HCT116 (cell line): ENCODE data around the gene LYVE1. TPM values are rescaled to one million over a fixed set of nuclear protein-coding genes. Genes with fewer than 3 reads are reported as not detected.

Experiments
- ATAC-seq: fragments of 200-7000 bp; cut with Tn5 transposase; 2 replicates; pipeline ENCODE4 v1.9.1; 2020; ENCODE audit warnings: mild to moderate bottlenecking, moderate library complexity
- BruUV-seq: library from RNA; stranded (reverse); fragments of 400-500 nt; replicated peaks from 2 replicates; lab custom pipeline; 2021; lab: Mats Ljungman, UMichigan
- CTCF ChIA-PET: fragments of 300-600 bp; sonication (Branson Sonifier 250); formaldehyde crosslinking; loops from one replicate; lab custom pipeline; 2021; ENCODE audit warnings: antibody characterized with exemption; lab: Charles Lee
- POLR2A ChIA-PET: fragments of 300-600, 350-600 bp; sonication (Branson Sonifier 250); formaldehyde crosslinking; loops from one replicate; lab custom pipeline; 2021; ENCODE audit warnings: antibody characterized with exemption; lab: Charles Lee
- RAD21 ChIA-PET, 2 experiments: fragments of 300-600 bp; sonication (Branson Sonifier 250); formaldehyde crosslinking; loops; one replicate each; lab custom pipeline; 2023; ENCODE audit warnings: low total read pairs in 2 of 2; ENCODE audit not compliant: uncharacterized antibody in 2 of 2, unreplicated experiment in 2 of 2, low non-redundant PET in 1 of 2; lab: Charles Lee
- DNase-seq: peaks from one replicate; pipeline ENCODE4 v3.0.0-alpha.2; 2010; ENCODE audit warnings: low read depth, low spot score
- H2AFZ ChIP-seq: fragments of 200-600 bp; shearing (Covaris generic), sonication (generic); 2 replicates; pipeline ENCODE4 v1.6.1; 2017; ENCODE audit warnings: low read depth, mixed run types, mixed read lengths, antibody characterized with exemption, low read length; ENCODE audit not compliant: poor library complexity, severe bottlenecking
- H3K27ac ChIP-seq: 2 replicates; pipeline ENCODE4 v1.5.1; 2012; ENCODE audit warnings: low read depth, low read length
- H3K27me3 ChIP-seq: fragments of 200-600 bp; sonication (generic); 2 replicates; pipeline ENCODE4 v1.6.1; 2016; ENCODE audit warnings: mixed run types, low read length, mixed read lengths; ENCODE audit not compliant: insufficient read depth
- H3K36me3 ChIP-seq, 2 experiments: fragments of 200-500 bp in 1 of 2; fragments of 200-600 bp in 1 of 2; sonication (Bioruptor generic) in 1 of 2; sonication (generic) in 1 of 2; 2 replicates each; pipeline versions ENCODE4 v1.5.1 to v1.6.1; 2014 to 2016; ENCODE audit warnings: low read length in 2 of 2, inconsistent platforms in 1 of 2, mixed read lengths in 1 of 2, mixed run types in 1 of 2; ENCODE audit not compliant: insufficient read depth in 2 of 2, control insufficient read depth in 1 of 2
- H3K4me1 ChIP-seq, 2 experiments: fragments of 200-600 bp in 1 of 2; sonication (generic) in 1 of 2; 2 replicates each; pipeline versions ENCODE4 v1.5.1 to v1.6.1; 2012 to 2017; ENCODE audit warnings: low read length in 2 of 2, inconsistent platforms in 1 of 2, mild to moderate bottlenecking in 1 of 2, mixed read lengths in 1 of 2, mixed run types in 1 of 2, moderate library complexity in 1 of 2; ENCODE audit not compliant: insufficient read depth in 2 of 2, control insufficient read depth in 1 of 2
- H3K4me2 ChIP-seq: fragments of 200-600 bp; sonication (generic); 2 replicates; pipeline ENCODE4 v1.6.1; 2017; ENCODE audit warnings: mixed run types, low read length, mixed read lengths
- H3K4me3 ChIP-seq, 2 experiments: fragments of 200-600 bp in 1 of 2; sonication (generic) in 1 of 2; replicated peaks in 1 of 2; 2 replicates each; pipeline ENCODE4 v1.5.1; 2011 to 2016; ENCODE audit warnings: low read length in 2 of 2, control low read depth in 1 of 2, low read depth in 1 of 2, mild to moderate bottlenecking in 1 of 2, mixed read lengths in 1 of 2, mixed run types in 1 of 2
- H3K79me2 ChIP-seq: fragments of 200-600 bp; sonication (generic); 2 replicates; pipeline ENCODE4 v1.6.1; 2017; ENCODE audit warnings: mild to moderate bottlenecking, mixed run types, low read length, moderate library complexity, mixed read lengths; ENCODE audit not compliant: insufficient read depth
- H3K9ac ChIP-seq: fragments of 200-600 bp; sonication (generic); 2 replicates; pipeline ENCODE4 v1.6.1; 2016; ENCODE audit warnings: low read length, mixed read lengths
- H3K9me2 ChIP-seq: fragments of 200-600 bp; sonication (generic), shearing (Covaris generic); 2 replicates; pipeline ENCODE4 v1.6.1; 2017; ENCODE audit warnings: mixed run types, mild to moderate bottlenecking, moderate library complexity; ENCODE audit not compliant: insufficient read depth
- H3K9me3 ChIP-seq, 2 experiments: fragments of 200-500 bp in 1 of 2; fragments of 200-600 bp in 1 of 2; sonication (Bioruptor generic) in 1 of 2; sonication (generic) in 1 of 2; 2 replicates each; pipeline ENCODE4 v1.6.1; 2014 to 2017; ENCODE audit warnings: low read length in 2 of 2, mixed read lengths in 2 of 2, inconsistent platforms in 1 of 2, low read depth in 1 of 2, mild to moderate bottlenecking in 1 of 2, mixed run types in 1 of 2, moderate library complexity in 1 of 2; ENCODE audit not compliant: control insufficient read depth in 1 of 2, insufficient read depth in 1 of 2
- H4K20me1 ChIP-seq: fragments of 200-600 bp; sonication (generic), shearing (Covaris generic); 2 replicates; pipeline ENCODE4 v1.6.1; 2017; ENCODE audit warnings: mixed run types, mild to moderate bottlenecking, moderate library complexity; ENCODE audit not compliant: insufficient read depth
- ELF1 ChIP-seq: IDR thresholded peaks from 2 replicates; pipeline ENCODE4 v1.6.1; 2012; ENCODE audit warnings: low read depth, borderline replicate concordance
- EZH2phosphoT487 ChIP-seq: fragments of 200-600 bp; IDR thresholded peaks from 2 replicates; pipeline ENCODE4 v1.6.1; 2018; ENCODE audit warnings: antibody characterized with exemption, borderline replicate concordance
- POLR2A ChIP-seq: IDR thresholded peaks from 2 replicates; pipeline ENCODE4 v1.7.0; 2011; ENCODE audit warnings: borderline replicate concordance; ENCODE audit not compliant: insufficient read depth, insufficient read length; ENCODE audit errors: extremely low read depth
- POLR2AphosphoS5 ChIP-seq: IDR thresholded peaks from 2 replicates; pipeline ENCODE4 v1.6.1; 2011; ENCODE audit warnings: mild to moderate bottlenecking, low read depth, low read length, moderate library complexity
- RAD21 ChIP-seq: IDR thresholded peaks from 2 replicates; pipeline ENCODE4 v1.6.1; 2012; ENCODE audit warnings: low read depth, mild to moderate bottlenecking
- SRF ChIP-seq: IDR thresholded peaks from 2 replicates; pipeline ENCODE4 v1.6.1; 2012; ENCODE audit warnings: low read depth
- TCF7L2 ChIP-seq: IDR thresholded peaks from 2 replicates; pipeline ENCODE4 v1.7.0; 2011; ENCODE audit warnings: borderline replicate concordance, inconsistent platforms; ENCODE audit not compliant: insufficient read depth, insufficient read length; ENCODE audit errors: extremely low read depth
- YY1 ChIP-seq: IDR thresholded peaks from 2 replicates; pipeline ENCODE4 v1.6.1; 2011; ENCODE audit warnings: low read length, low read depth, moderate library complexity, mild to moderate bottlenecking; ENCODE audit not compliant: insufficient replicate concordance; ENCODE audit errors: extremely low read depth
- intact Hi-C: fragments of 100-400 bp; cut with micrococcal nuclease; formaldehyde crosslinking; loops from 2 replicates; pipeline ENCODE4 v1.10.0; 2022
- total RNA-seq: library from RNA; stranded (reverse); gene quantifications from one replicate; pipeline ENCODE4 v1.2.1, GENCODE V29; 2021; ENCODE audit not compliant: unreplicated experiment
- TF ChIP-seq, protein P1 (sequence below), 3 experiments: fragments of 200-600 bp in 1 of 3; sonication (generic) in 1 of 3; IDR thresholded peaks in 2 of 3; conservative IDR thresholded peaks in 1 of 3; 2 replicates each; pipeline ENCODE4 v1.5.1; 2012 to 2017; ENCODE audit warnings: low read depth in 2 of 3, low read length in 2 of 3, antibody characterized with exemption in 1 of 3, borderline replicate concordance in 1 of 3, control low read depth in 1 of 3, mild to moderate bottlenecking in 1 of 3, mixed read lengths in 1 of 3, mixed run types in 1 of 3, moderate library complexity in 1 of 3; ENCODE audit not compliant: insufficient read depth in 1 of 3

The LYVE1 gene
- total RNA-seq, 1 experiment from 2014 or later = 0.34 TPM

DNA sequence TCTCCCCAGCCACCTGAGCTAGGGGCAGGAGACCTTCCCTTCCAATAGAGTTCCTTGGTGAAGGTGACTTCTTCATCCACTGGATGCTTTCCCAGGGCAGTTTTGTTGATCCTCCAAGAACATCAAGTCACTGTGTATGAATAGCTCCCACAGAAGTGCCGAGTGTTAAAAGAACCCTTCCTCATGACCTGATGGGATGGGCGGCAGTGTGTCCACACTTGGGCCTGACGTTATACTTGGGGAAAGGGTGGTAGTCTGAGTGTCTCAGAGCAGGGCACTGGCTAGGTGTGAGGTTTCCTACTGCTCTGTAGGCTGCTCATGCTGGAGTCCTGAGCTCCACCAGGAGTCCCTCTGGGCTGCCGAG is 7.6 kb upstream of the LYVE1 start:
- ATAC-seq = no peak; the same call in 1 of the 2 replicates

DNA sequence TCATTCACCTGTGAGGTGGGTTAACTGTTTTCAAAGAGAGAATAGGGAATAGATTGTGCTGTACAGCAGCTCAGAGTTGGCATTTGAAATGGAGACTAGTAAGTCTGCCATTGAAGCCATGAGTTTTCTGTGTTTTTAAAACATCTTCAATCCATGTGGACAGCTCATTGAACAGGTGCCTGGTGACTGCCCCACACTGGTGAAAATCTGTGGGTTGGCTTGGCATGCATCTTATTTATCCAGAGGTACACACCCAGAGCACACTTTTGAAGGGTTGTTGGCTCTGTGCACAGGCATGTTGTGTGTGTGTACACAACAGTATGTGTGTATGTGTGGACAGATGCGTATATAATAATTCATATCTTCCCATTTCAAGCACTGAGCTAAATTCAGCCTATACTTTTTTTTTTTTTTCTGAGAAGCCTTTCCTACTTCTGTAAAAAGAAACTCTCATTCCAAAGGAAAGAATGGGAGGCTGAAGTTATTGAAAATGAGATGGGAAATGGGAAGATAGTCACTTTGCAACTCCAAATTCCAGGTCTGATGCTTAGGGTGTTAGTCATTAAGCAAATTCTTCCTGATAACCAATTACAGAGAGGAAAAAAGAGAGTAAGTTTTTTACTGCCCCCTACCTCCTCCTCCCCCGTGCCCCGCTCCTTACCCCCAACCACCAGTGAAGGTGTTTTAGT is 7.0 kb upstream of the LYVE1 start:
- Histone ChIP-seq H3K4me3 (no peak overlapping the region), H3K27ac (no peak overlapping the region), H2AFZ (no peak overlapping the region), H3K27me3 (no peaks in the 10 kb centered on the region)
- no peak for ATAC-seq
- no TSS peak for BruUV-seq
- POLR2A ChIA-PET = no interaction called here
- CTCF ChIA-PET = no interaction called here
- no peak for TF ChIP-seq EZH2phosphoT487
- no peak for TF ChIP-seq ELF1
- TF ChIP-seq POLR2A = no peak
- no peak for TF ChIP-seq TCF7L2
- TF ChIP-seq YY1 = no peak
- no peak for TF ChIP-seq SRF
- TF ChIP-seq, protein P1, sequence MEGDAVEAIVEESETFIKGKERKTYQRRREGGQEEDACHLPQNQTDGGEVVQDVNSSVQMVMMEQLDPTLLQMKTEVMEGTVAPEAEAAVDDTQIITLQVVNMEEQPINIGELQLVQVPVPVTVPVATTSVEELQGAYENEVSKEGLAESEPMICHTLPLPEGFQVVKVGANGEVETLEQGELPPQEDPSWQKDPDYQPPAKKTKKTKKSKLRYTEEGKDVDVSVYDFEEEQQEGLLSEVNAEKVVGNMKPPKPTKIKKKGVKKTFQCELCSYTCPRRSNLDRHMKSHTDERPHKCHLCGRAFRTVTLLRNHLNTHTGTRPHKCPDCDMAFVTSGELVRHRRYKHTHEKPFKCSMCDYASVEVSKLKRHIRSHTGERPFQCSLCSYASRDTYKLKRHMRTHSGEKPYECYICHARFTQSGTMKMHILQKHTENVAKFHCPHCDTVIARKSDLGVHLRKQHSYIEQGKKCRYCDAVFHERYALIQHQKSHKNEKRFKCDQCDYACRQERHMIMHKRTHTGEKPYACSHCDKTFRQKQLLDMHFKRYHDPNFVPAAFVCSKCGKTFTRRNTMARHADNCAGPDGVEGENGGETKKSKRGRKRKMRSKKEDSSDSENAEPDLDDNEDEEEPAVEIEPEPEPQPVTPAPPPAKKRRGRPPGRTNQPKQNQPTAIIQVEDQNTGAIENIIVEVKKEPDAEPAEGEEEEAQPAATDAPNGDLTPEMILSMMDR (IDR thresholded peaks at IDR 0.05 in 2 of 3, conservative IDR thresholded peaks at IDR 0.05 in 1 of 3; ENCODE audit: borderline replicate concordance in 1 of 3, insufficient read depth in 1 of 3, low read depth in 2 of 3, low read length in 2 of 3) = no peak
- TF ChIP-seq, all 23 proteins: peak for 0
- Histone ChIP-seq H3K9ac (no peak overlapping the region), H3K36me3 (no peaks in the 10 kb centered on the region), H3K9me3 (no peaks in the 10 kb centered on the region), H3K4me1 (peaks cover 0 to 9% of the 10 kb centered on the region in 2 experiments; a peak in 1 of 4 replicates), H3K79me2 (no peaks in the 10 kb centered on the region), H3K4me2 (no peak overlapping the region), H4K20me1 (no peaks in the 10 kb centered on the region), H3K9me2 (no peaks in the 10 kb centered on the region)
- no peak for DNase-seq
- intact Hi-C loops = no loop called here
- RAD21 ChIA-PET = interaction anchor here in 1 of 2 experiments (0.5 kb wide), 1 partner anchor 38 kb away, joined by 4 read pairs; no protein-coding TSS in a partner anchor

More for the DNA sequence above, 7.6 kb upstream of the LYVE1 start:
- ChIA-PET CTCF (no interaction called here), RAD21 (no interaction called here), POLR2A (no interaction called here)
- DNase-seq = no peak
- no peaks in the 10 kb centered on the region for H3K9me3 ChIP-seq
- no TSS peak for BruUV-seq
- no peak overlapping the region for H3K4me2 ChIP-seq
- no peak overlapping the region for H3K27ac ChIP-seq
- H3K9ac ChIP-seq = no peak overlapping the region
- no peaks in the 10 kb centered on the region for H3K9me2 ChIP-seq
- H3K4me3 ChIP-seq = no peak overlapping the region
- intact Hi-C loops = no loop called here
- H3K27me3 ChIP-seq = no peaks in the 10 kb centered on the region
- peaks cover 0 to 9% of the 10 kb centered on the region in 2 experiments; a peak in 1 of 4 replicates for H3K4me1 ChIP-seq
- no peaks in the 10 kb centered on the region for H4K20me1 ChIP-seq
- no peaks in the 10 kb centered on the region for H3K36me3 ChIP-seq
- no peak overlapping the region for H2AFZ ChIP-seq
- no peaks in the 10 kb centered on the region for H3K79me2 ChIP-seq
- TF ChIP-seq EZH2phosphoT487 (no peak), ELF1 (no peak), SRF (no peak), RAD21 (no peak), POLR2AphosphoS5 (no peak)
- TF ChIP-seq, protein P1 (IDR thresholded peaks at IDR 0.05 in 2 of 3, conservative IDR thresholded peaks at IDR 0.05 in 1 of 3; ENCODE audit: borderline replicate concordance in 1 of 3, insufficient read depth in 1 of 3, low read depth in 2 of 3, low read length in 2 of 3) = no peak
- TF ChIP-seq, all 23 proteins: peak for 0
